HepG2 (cell line): ENCODE results near the gene FGF14.

Source experiments
- CTCF ChIP-seq: sonication (generic); formaldehyde crosslinking; IDR thresholded peaks from 2 replicates; pipeline ENCODE4 v1.5.0; 2020; ENCODE audit warnings: mild to moderate bottlenecking, missing genetic modification reagents, moderate library complexity
- GABPA ChIP-seq, 2 experiments: IDR thresholded peaks; 2 replicates each; pipeline ENCODE4 v1.6.1; 2011 to 2016; ENCODE audit warnings: low read depth in 2 of 2, low read length in 1 of 2, missing biosample characterization in 1 of 2, missing genetic modification characterization in 1 of 2
- HDAC6 ChIP-seq: fragments of 200-600 bp; sonication (generic); IDR thresholded peaks from 2 replicates; pipeline ENCODE4 v1.7.0; 2017; ENCODE audit warnings: mild to moderate bottlenecking, antibody characterized with exemption, low read length, low read depth
- HNRNPH1 ChIP-seq: fragments of 200-400 bp; formaldehyde crosslinking; optimal IDR thresholded peaks from 2 replicates; pipeline ENCODE3; 2017; ENCODE audit warnings: mild to moderate bottlenecking, low read depth, low read length
- IKZF4 ChIP-seq: sonication (generic); formaldehyde crosslinking; IDR thresholded peaks from 2 replicates; pipeline ENCODE4 v1.5.1; 2020; ENCODE audit warnings: borderline replicate concordance, mild to moderate bottlenecking, low read depth, missing genetic modification reagents; ENCODE audit errors: not compliant biosample characterization
- MYNN ChIP-seq: sonication (generic); formaldehyde crosslinking; IDR thresholded peaks from 2 replicates; pipeline ENCODE4 v1.4.0; 2020; ENCODE audit warnings: mild to moderate bottlenecking, low read depth, missing genetic modification reagents
- POLR2AphosphoS5 ChIP-seq: IDR thresholded peaks from 2 replicates; pipeline ENCODE4 v1.6.1; 2012; ENCODE audit warnings: low read depth, low read length
- REST ChIP-seq, 2 experiments: IDR thresholded peaks; 2 replicates each; pipeline ENCODE4 v1.6.1; 2011 to 2012; ENCODE audit warnings: low read length in 2 of 2, borderline replicate concordance in 1 of 2, low read depth in 1 of 2, mild to moderate bottlenecking in 1 of 2, moderate library complexity in 1 of 2
- TAF1 ChIP-seq: sonication (generic); formaldehyde crosslinking; IDR thresholded peaks from 2 replicates; pipeline ENCODE4 v1.4.0; 2020; ENCODE audit warnings: missing genetic modification reagents
- ZBED4 ChIP-seq: sonication (generic); formaldehyde crosslinking; IDR thresholded peaks from 2 replicates; pipeline ENCODE4 v1.4.0; 2020; ENCODE audit warnings: missing genetic modification reagents, borderline replicate concordance

GRCh38 chr13:101799196-101799595 is 602.7 kb downstream of the FGF14 start:
- TF ChIP-seq CTCF (no peak), HDAC6 (no peak), MYNN (CRISPR knock-in tag) (no peak), IKZF4 (CRISPR knock-in tag) (no peak), REST (IDR thresholded peaks at IDR 0.05; ENCODE audit: borderline replicate concordance in 1 of 2, low read depth in 1 of 2, low read length in 2 of 2) (no peak), GABPA (IDR thresholded peaks at IDR 0.05; ENCODE audit: low read depth, low read length) (no peak), GABPA (CRISPR knock-in tag; IDR thresholded peaks at IDR 0.05; ENCODE audit: low read depth) (no peak), TAF1 (CRISPR knock-in tag) (no peak), HNRNPH1 (no peak), POLR2AphosphoS5 (no peak), ZBED4 (CRISPR knock-in tag) (no peak)
